NT2/D1 (cell line): Measurements from ENCODE around the gene FHDC1.
A peak's percentile ranks its signal among the peaks of the same experiment; 100 is the strongest.
"Not testable (repeated sequence)": the region's sequence is repeated elsewhere in the genome, so short reads cannot be mapped to it uniquely, and the experiment has no call there.

Experiments
- DNase-seq: peaks from one replicate; pipeline ENCODE4 v3.0.0-alpha.2; 2011; ENCODE audit warnings: low read depth, low spot score
- H3K27me3 ChIP-seq: 2 replicates; pipeline ENCODE4 v1.6.0; 2011; ENCODE audit warnings: mild to moderate bottlenecking; ENCODE audit not compliant: insufficient read length, insufficient read depth
- H3K36me3 ChIP-seq: 2 replicates; pipeline ENCODE4 v1.6.1; 2011; ENCODE audit warnings: mild to moderate bottlenecking, low read length, mixed read lengths; ENCODE audit not compliant: insufficient read depth, insufficient read length
- H3K4me1 ChIP-seq: 2 replicates; pipeline ENCODE4 v1.5.1; 2011; ENCODE audit not compliant: insufficient read depth, insufficient read length
- H3K4me3 ChIP-seq: 2 replicates; pipeline ENCODE4 v1.5.1; 2011; ENCODE audit warnings: low read depth; ENCODE audit not compliant: insufficient read length
- H3K9ac ChIP-seq: 2 replicates; pipeline ENCODE4 v1.6.0; 2011; ENCODE audit warnings: low read depth; ENCODE audit not compliant: insufficient read length
- H3K9me3 ChIP-seq: 2 replicates; pipeline ENCODE4 v1.5.1; 2011; ENCODE audit warnings: mild to moderate bottlenecking, low read length; ENCODE audit not compliant: insufficient read depth
- SUZ12 ChIP-seq: IDR thresholded peaks from 2 replicates; pipeline ENCODE4 v1.6.1; 2011; ENCODE audit not compliant: insufficient read length, insufficient read depth; ENCODE audit errors: extremely low read depth
- YY1 ChIP-seq: IDR thresholded peaks from 2 replicates; pipeline ENCODE4 v1.6.1; 2011; ENCODE audit not compliant: insufficient read length, insufficient read depth
- ZNF274 ChIP-seq: IDR thresholded peaks from 2 replicates; pipeline ENCODE4 v1.6.1; 2011; ENCODE audit warnings: mild to moderate bottlenecking, low read depth, low read length

FHDC1 gene

DNA sequence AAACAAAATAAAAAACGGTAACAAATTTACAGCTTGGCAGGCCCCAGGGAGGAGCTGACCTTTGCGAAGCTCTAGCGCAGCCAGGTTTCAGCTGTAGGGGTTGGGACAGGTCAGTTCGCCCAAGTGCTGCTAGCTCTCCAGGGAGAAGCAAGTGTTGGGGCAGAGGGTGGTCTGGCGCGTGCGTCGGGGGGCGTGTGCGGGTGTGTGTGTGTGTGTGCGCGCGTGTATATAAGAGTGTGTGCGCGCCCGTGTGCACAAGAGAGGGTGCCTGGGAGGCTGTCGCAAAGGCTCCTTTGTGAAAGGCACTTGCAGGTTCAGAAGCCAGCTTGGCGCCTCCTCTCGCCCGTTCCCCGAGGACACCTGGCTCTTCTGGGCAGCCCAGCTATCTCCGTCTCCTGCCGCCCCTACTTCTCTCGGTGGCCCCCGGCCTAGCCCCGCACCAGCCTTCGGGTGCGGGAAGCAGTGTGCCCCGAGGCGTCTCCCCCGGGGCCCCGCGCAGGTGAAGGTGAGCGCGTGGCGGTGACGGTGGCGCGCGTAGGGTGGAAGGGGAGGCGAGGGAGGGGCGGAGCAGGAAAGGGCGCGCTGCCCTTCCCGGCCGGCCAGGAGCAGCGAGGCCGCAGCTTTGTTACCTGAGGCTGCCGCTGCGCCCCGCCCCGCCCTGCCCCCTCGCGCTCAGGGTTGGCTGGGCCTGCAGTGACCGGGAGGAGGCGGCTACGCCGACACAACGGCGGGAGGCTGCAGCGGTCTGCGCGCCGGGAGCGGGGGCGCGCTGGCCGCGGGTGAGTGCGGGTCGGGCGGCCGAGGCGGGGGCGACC lies at the start of gene FHDC1:
Gene FHDC1, plus strand, starts transcription at position 693 of the 815 bp plus-strand sequence. CDS start 6,735 bp downstream, outside the sequence.
- H3K4me3 ChIP-seq: peak within 1 kb of the TSS; percentile 75
- TF ChIP-seq ZNF274 (no peak), SUZ12 (no peak), YY1 (no peak)
- H3K27me3 ChIP-seq: peaks cover 27% of the 10 kb centered on the region
- no peaks in the 10 kb centered on the region for H3K4me1 ChIP-seq
- no peaks in the 10 kb centered on the region for H3K36me3 ChIP-seq
- H3K9ac ChIP-seq: peak within 1 kb of the TSS; percentile 86
- peak; percentile 65 for DNase-seq
- no peaks in the 10 kb centered on the region for H3K9me3 ChIP-seq

DNA sequence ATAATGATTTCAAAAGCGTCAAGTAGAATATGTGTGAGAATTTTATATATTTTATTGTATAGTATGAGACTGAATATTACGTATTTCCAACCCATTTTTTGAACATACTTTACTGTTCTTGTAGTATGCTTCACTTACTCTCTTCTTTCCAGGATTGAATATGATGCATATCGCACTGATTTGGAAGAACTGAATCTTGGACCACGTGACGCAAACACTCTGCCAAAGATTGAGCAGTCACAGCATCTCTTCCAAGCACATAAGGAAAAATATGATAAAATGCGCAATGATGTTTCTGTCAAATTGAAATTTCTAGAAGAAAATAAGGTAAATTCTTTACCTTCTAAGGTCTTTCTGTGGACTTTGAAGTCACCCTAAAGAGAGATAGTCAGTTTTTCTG lies 48.1 kb upstream of the FHDC1 start:
- Histone ChIP-seq H3K9me3 (no peaks in the 10 kb centered on the region), H3K4me1 (no peaks in the 10 kb centered on the region), H3K9ac (no peak overlapping the region), H3K4me3 (no peak overlapping the region), H3K27me3 (no peaks in the 10 kb centered on the region), H3K36me3 (peaks cover 15% of the 10 kb centered on the region)
- TF ChIP-seq YY1 (no peak), ZNF274 (no peak), SUZ12 (no peak)
- no peak for DNase-seq

DNA sequence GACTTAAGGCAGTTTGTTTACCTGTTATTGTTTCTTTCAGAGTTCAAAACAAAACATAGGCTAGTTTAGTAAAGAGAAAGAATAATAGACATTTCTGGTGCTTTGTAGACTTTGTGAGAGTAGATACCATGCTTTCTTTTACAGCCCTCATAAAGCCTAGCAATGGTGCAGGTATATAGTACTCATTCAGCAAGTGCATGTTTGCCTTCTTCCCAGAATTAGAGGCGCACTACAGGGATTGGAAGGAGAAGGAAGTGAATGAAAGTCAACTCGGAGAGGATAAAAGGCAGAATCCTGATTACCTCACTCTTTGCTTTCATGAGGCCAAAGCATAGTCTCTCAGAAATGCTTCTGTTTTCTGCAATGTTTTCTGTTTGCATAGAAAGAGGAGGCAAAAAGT lies 43.1 kb upstream of the FHDC1 start:
- no peaks in the 10 kb centered on the region for H3K9me3 ChIP-seq
- H3K27me3 ChIP-seq: no peaks in the 10 kb centered on the region
- no peak overlapping the region for H3K9ac ChIP-seq
- peaks cover 8% of the 10 kb centered on the region for H3K36me3 ChIP-seq
- TF ChIP-seq SUZ12: no peak
- no peak for TF ChIP-seq ZNF274
- TF ChIP-seq YY1: no peak
- no peak for DNase-seq
- no peak overlapping the region for H3K4me3 ChIP-seq
- H3K4me1 ChIP-seq: no peaks in the 10 kb centered on the region

- peaks cover 4% of the 10 kb centered on the region for H3K36me3 ChIP-seq
- H3K9me3 ChIP-seq: no peaks in the 10 kb centered on the region
- no peak for TF ChIP-seq YY1
- H3K9ac ChIP-seq: no peak overlapping the region
- H3K4me1 ChIP-seq: no peaks in the 10 kb centered on the region
- H3K4me3 ChIP-seq: no peak overlapping the region
- no peak for DNase-seq
- no peaks in the 10 kb centered on the region for H3K27me3 ChIP-seq
Observed at GRCh38 chr4:152894673-152895072, 41.5 kb upstream of the FHDC1 start.

- no peak overlapping the region for H3K4me3 ChIP-seq
- H3K27me3 ChIP-seq: no peaks in the 10 kb centered on the region
- no peak overlapping the region for H3K9ac ChIP-seq
- H3K9me3 ChIP-seq: no peaks in the 10 kb centered on the region
- no peaks in the 10 kb centered on the region for H3K36me3 ChIP-seq
- no peak for DNase-seq
- TF ChIP-seq YY1 (no peak), SUZ12 (no peak), ZNF274 (no peak)
- H3K4me1 ChIP-seq: no peaks in the 10 kb centered on the region
Observed at GRCh38 chr4:152896811-152897210, 39.3 kb upstream of the FHDC1 start.

GRCh38 chr4:152898133-152898532 lies 38.0 kb upstream of the FHDC1 start:
- H3K9ac ChIP-seq, H3K4me1 ChIP-seq, H3K9me3 ChIP-seq, H3K4me3 ChIP-seq, DNase-seq, H3K36me3 ChIP-seq, H3K27me3 ChIP-seq: not testable (repeated sequence)

DNA sequence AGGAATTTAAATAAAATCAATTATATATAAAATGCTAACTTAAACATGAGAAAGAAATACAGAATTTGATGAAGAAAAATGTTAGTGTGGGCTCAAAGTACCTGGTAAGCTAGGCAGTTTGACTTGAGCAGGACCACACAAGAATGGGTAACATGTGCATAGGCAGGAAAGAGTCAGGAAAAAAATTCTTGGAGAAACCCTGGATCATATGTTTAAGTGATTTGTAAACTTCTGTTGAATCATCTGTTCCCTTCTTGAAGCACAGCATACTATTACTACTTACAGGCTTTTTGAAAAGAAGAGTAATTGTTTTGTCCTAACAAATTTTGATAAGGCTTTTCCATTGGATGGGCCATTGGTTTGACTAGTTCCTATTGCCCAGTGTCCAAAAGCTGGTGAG lies 37.5 kb upstream of the FHDC1 start:
- Histone ChIP-seq H3K4me1 (no peaks in the 10 kb centered on the region), H3K27me3 (no peaks in the 10 kb centered on the region), H3K9ac (no peak overlapping the region), H3K4me3 (no peak overlapping the region), H3K9me3 (no peaks in the 10 kb centered on the region), H3K36me3 (no peaks in the 10 kb centered on the region)
- TF ChIP-seq ZNF274 (no peak), YY1 (no peak)
- no peak for DNase-seq

DNA sequence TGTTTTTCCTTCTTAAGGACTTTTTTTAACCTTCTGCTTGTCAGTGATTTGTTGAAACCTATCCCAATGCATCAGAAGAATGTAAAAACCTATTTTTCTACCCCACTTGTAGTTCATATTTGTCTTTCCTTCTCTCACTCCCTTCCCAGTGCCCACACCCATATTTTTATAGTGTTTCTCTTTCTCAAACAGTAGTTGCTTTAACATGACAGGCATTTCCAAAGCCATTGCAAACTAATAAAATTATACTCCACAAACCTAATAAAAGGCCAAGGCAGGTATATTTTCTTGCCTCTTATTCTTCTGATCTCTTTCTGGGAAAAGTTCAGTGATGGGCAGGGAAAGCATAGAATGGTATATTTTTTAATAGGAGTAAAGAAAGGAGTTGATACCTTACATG lies 35.7 kb upstream of the FHDC1 start:
- no peak overlapping the region for H3K4me3 ChIP-seq
- no peak for TF ChIP-seq ZNF274
- TF ChIP-seq SUZ12: no peak
- TF ChIP-seq YY1: no peak
- H3K9me3 ChIP-seq: no peaks in the 10 kb centered on the region
- H3K27me3 ChIP-seq: no peaks in the 10 kb centered on the region
- H3K9ac ChIP-seq: no peak overlapping the region
- DNase-seq: no peak
- no peaks in the 10 kb centered on the region for H3K36me3 ChIP-seq
- no peaks in the 10 kb centered on the region for H3K4me1 ChIP-seq
